H1 (cell line): ENCODE data around the gene P4HA3. TPM values are rescaled to one million over a fixed set of nuclear protein-coding genes. Genes with fewer than 3 reads are reported as not detected.

Experiments
- CTCF ChIA-PET: fragments of 300-600 bp; sonication (Branson Sonifier 250); formaldehyde crosslinking; loops from one replicate; lab custom pipeline; 2021; ENCODE audit not compliant: partially characterized antibody; lab: Charles Lee
- POLR2A ChIA-PET: fragments of 300-600 bp; sonication (Branson Sonifier 250); formaldehyde crosslinking; loops from one replicate; lab custom pipeline; 2021; ENCODE audit warnings: inconsistent platforms; ENCODE audit not compliant: partially characterized antibody; lab: Charles Lee
- DNase-seq, 2 experiments: peaks; one replicate each; pipeline versions ENCODE4 v3.0.0 to v3.0.0-alpha.2; 2010 to 2022; ENCODE audit warnings: low spot score in 2 of 2, low read depth in 1 of 2, mixed read lengths in 1 of 2
- FAIRE-seq: peaks from 2 replicates; lab custom pipeline; 2011; peaks lifted over from hg19 to GRCh38; lab: Jason Lieb, UNC
- H2AFZ ChIP-seq: 2 replicates; pipeline ENCODE4 v1.8.1; 2012; ENCODE audit warnings: low read length, inconsistent platforms
- H2AK5ac ChIP-seq: 2 replicates; pipeline ENCODE4 v1.6.1; 2013; ENCODE audit warnings: low read depth, low read length
- H2BK120ac ChIP-seq: replicated peaks from 2 replicates; pipeline ENCODE3; 2013; ENCODE audit warnings: low read depth, low read length, inconsistent platforms
- H2BK12ac ChIP-seq: 2 replicates; pipeline ENCODE4 v1.6.1; 2013; ENCODE audit warnings: low read depth, low read length
- H2BK15ac ChIP-seq: 2 replicates; pipeline ENCODE4 v1.6.1; 2013; ENCODE audit warnings: low read length
- H2BK20ac ChIP-seq: 2 replicates; pipeline ENCODE4 v1.6.1; 2013; ENCODE audit warnings: low read length
- H2BK5ac ChIP-seq: 2 replicates; pipeline ENCODE4 v1.6.1; 2013; ENCODE audit warnings: low read depth, low read length
- H3K14ac ChIP-seq: 2 replicates; pipeline ENCODE4 v1.6.1; 2013; ENCODE audit warnings: inconsistent platforms; ENCODE audit not compliant: insufficient read length
- H3K18ac ChIP-seq: 2 replicates; pipeline ENCODE4 v1.6.1; 2013; ENCODE audit warnings: low read length; ENCODE audit errors: extremely low read depth
- H3K23ac ChIP-seq: 2 replicates; pipeline ENCODE4 v1.6.1; 2013; ENCODE audit warnings: inconsistent platforms; ENCODE audit not compliant: insufficient read length
- H3K23me2 ChIP-seq: 2 replicates; pipeline ENCODE4 v1.6.1; 2013; ENCODE audit warnings: low read depth, low read length
- H3K27ac ChIP-seq: 2 replicates; pipeline ENCODE4 v1.6.1; 2011; ENCODE audit warnings: low read depth, low read length, inconsistent platforms
- H3K27me3 ChIP-seq, 4 experiments: replicated peaks in 1 of 4; 1 replicate in 1 of 4; 2 replicates in 3 of 4; pipeline versions ENCODE4 v1.6.1 to v1.8.1; 2011 to 2013; ENCODE audit warnings: low read length in 3 of 4, mild to moderate bottlenecking in 3 of 4, inconsistent platforms in 2 of 4, mixed read lengths in 2 of 4, moderate library complexity in 1 of 4; ENCODE audit not compliant: control insufficient read depth in 3 of 4, insufficient read depth in 3 of 4; ENCODE audit errors: extremely low read depth in 1 of 4
- H3K36me3 ChIP-seq, 4 experiments: 2 replicates each; pipeline versions ENCODE4 v1.6.1 to v1.8.1; 2011 to 2013; ENCODE audit warnings: mild to moderate bottlenecking in 4 of 4, low read length in 3 of 4, moderate library complexity in 2 of 4, control low read depth in 1 of 4, inconsistent platforms in 1 of 4; ENCODE audit not compliant: insufficient read depth in 4 of 4, control insufficient read depth in 2 of 4
- H3K4ac ChIP-seq: replicated peaks from 2 replicates; pipeline ENCODE3; 2013; ENCODE audit warnings: low read length, low read depth, mixed read lengths, inconsistent platforms; ENCODE audit not compliant: insufficient read length
- H3K4me1 ChIP-seq, 4 experiments: replicated peaks in 1 of 4; 1 replicate in 1 of 4; 2 replicates in 3 of 4; pipeline versions ENCODE4 v1.6.1 to v1.8.1; 2011 to 2013; ENCODE audit warnings: low read length in 3 of 4, inconsistent platforms in 2 of 4, mixed read lengths in 1 of 4; ENCODE audit not compliant: insufficient read depth in 4 of 4, control insufficient read depth in 3 of 4
- H3K4me2 ChIP-seq, 2 experiments: 2 replicates each; pipeline versions ENCODE4 v1.6.1 to v1.8.1; 2011 to 2013; ENCODE audit warnings: low read depth in 2 of 2, low read length in 2 of 2, control low read depth in 1 of 2, inconsistent platforms in 1 of 2, mild to moderate bottlenecking in 1 of 2; ENCODE audit not compliant: insufficient read depth in 1 of 2
- H3K4me3 ChIP-seq, 4 experiments: fragments of 200-600, 300-600 bp in 1 of 4; sonication (generic), shearing (Covaris generic), sonication (Bioruptor Twin) in 1 of 4; 2 replicates each; pipeline versions ENCODE4 v1.5.1 to v1.8.1; 2011 to 2016; ENCODE audit warnings: low read length in 4 of 4, low read depth in 3 of 4, control low read depth in 2 of 4, inconsistent platforms in 2 of 4, mild to moderate bottlenecking in 2 of 4, mixed read lengths in 1 of 4, moderate library complexity in 1 of 4; ENCODE audit not compliant: insufficient read depth in 2 of 4; ENCODE audit errors: extremely low read depth in 1 of 4
- H3K56ac ChIP-seq: replicated peaks from 2 replicates; pipeline ENCODE3; 2013; ENCODE audit warnings: low read depth, mild to moderate bottlenecking, mixed read lengths, low read length, inconsistent platforms; ENCODE audit not compliant: insufficient read length
- H3K79me1 ChIP-seq: 2 replicates; pipeline ENCODE4 v1.6.1; 2013; ENCODE audit warnings: low read depth, low read length, control low read depth
- H3K79me2 ChIP-seq, 2 experiments: 2 replicates each; pipeline versions ENCODE4 v1.6.1 to v1.8.1; 2012 to 2013; ENCODE audit warnings: low read length in 2 of 2, mild to moderate bottlenecking in 2 of 2, inconsistent platforms in 1 of 2; ENCODE audit not compliant: insufficient read depth in 2 of 2, control insufficient read depth in 1 of 2
- H3K9ac ChIP-seq, 4 experiments: replicated peaks in 1 of 4; 1 replicate in 1 of 4; 2 replicates in 3 of 4; pipeline versions ENCODE4 v1.6.1 to v1.8.1; 2011 to 2013; ENCODE audit warnings: low read depth in 3 of 4, low read length in 3 of 4, control low read depth in 2 of 4, mild to moderate bottlenecking in 2 of 4, moderate library complexity in 2 of 4, inconsistent platforms in 1 of 4; ENCODE audit errors: extremely low read depth in 1 of 4
- H3K9me3 ChIP-seq, 2 experiments: 2 replicates each; pipeline versions ENCODE4 v1.6.1 to v1.8.1; 2012 to 2013; ENCODE audit warnings: mild to moderate bottlenecking in 2 of 2, moderate library complexity in 2 of 2, control low read depth in 1 of 2, inconsistent platforms in 1 of 2, low read depth in 1 of 2, low read length in 1 of 2, mixed read lengths in 1 of 2; ENCODE audit not compliant: insufficient read depth in 2 of 2
- H4K20me1 ChIP-seq, 2 experiments: replicated peaks in 1 of 2; 2 replicates each; pipeline versions ENCODE3 to v1.8.1; 2011 to 2013; ENCODE audit warnings: inconsistent platforms in 2 of 2, low read length in 2 of 2, mild to moderate bottlenecking in 1 of 2; ENCODE audit not compliant: insufficient read depth in 2 of 2, control insufficient read depth in 1 of 2
- H4K5ac ChIP-seq: 2 replicates; pipeline ENCODE4 v1.6.1; 2013; ENCODE audit warnings: low read length, low read depth, mixed read lengths, inconsistent platforms; ENCODE audit not compliant: insufficient read length
- H4K8ac ChIP-seq: 2 replicates; pipeline ENCODE4 v1.8.0; 2013; ENCODE audit warnings: mild to moderate bottlenecking, moderate library complexity, low read length, inconsistent platforms; ENCODE audit not compliant: insufficient read depth; ENCODE audit errors: extremely low read depth
- H4K91ac ChIP-seq: replicated peaks from 2 replicates; pipeline ENCODE3; 2013; ENCODE audit warnings: low read length, mixed read lengths, inconsistent platforms; ENCODE audit not compliant: insufficient read length
- CBX8 ChIP-seq: fragments of 300-800, 300-1000 bp; sonication (generic); IDR thresholded peaks from 2 replicates; pipeline ENCODE4 v1.7.1; 2016; ENCODE audit warnings: low read depth, low read length, borderline replicate concordance
- MAFK ChIP-seq: IDR thresholded peaks from 2 replicates; pipeline ENCODE4 v1.6.1; 2012; ENCODE audit warnings: low read depth, mild to moderate bottlenecking, improper control_type of control experiment, low read length
- TBP ChIP-seq: IDR thresholded peaks from 2 replicates; pipeline ENCODE4 v1.6.1; 2011; ENCODE audit warnings: low read depth, low read length, improper control_type of control experiment
- polyA plus RNA-seq, 7 experiments: library from polyadenylated mRNA; depleted of rRNA in 3 of 7; stranded (reverse) in 5 of 7; unstranded in 2 of 7; fragments of >200 nt in 5 of 7; fragments of 200-250 nt in 2 of 7; gene quantifications; 1 replicate in 5 of 7; 2 replicates in 1 of 7; 4 replicates in 1 of 7; pipeline versions ENCODE4 v1.2.1 to v1.2.3, GENCODE V29; 2011 to 2013; ENCODE audit warnings: missing spikeins in 2 of 7, mixed read lengths in 2 of 7
- total RNA-seq: library from RNA; stranded (reverse); fragmentation: NEBNext Ultra II Directional; extraction: Animal tissue kit (Norgen Biotek cat#: 25700); gene quantifications from 2 replicates; pipeline ENCODE4 v1.2.1, GENCODE V29; 2021

Gene P4HA3
- total and polyA plus RNA-seq, 2 of the 8 experiments (the other 6 are each of a cell fraction or from before 2014, with no cell fraction given) = 0.06 TPM; not detected in 1

DNA sequence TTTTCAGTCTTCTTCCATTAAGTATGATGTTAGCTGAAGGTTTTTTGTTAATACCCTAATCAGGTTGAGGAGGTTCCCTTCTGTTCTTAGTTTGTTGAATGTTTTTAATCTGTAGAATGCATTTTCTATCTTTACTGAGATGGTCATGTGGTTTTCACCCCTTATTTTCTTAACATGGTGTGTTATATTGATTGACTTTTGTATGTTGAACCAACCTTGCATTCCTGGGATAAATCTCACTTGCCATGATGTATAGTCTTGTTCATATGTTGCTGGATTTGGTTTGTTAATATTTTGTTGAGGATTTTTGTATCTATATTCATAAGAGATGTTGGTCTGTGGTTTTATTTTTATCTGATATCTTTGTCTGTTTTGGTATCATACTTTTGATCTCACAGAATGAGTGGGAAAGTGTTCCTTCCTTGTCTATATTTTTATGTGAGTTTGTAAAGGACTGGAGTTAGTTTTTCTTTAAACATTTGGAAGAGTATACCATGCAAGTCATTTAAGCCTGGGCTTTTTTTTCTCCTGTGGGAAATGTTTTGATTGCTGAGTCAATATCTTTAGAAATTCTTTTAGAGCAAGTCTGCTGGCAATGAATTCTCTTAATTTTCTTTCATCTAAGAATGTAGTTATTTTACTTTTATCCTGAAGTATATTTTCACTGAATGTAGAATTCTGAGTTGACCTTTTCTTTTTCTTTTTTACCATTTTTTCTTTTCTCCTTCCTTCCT is 5.5 kb upstream of the P4HA3 start:
- H2BK120ac ChIP-seq = no peak overlapping the region
- DNase-seq = no peak
- peaks cover 2 to 6% (median 3%) of the 10 kb centered on the region in 4 experiments for H3K27me3 ChIP-seq
- no peak overlapping the region for H3K4ac ChIP-seq
- FAIRE-seq = no peak
- H3K23ac ChIP-seq = no peak overlapping the region
- H4K91ac ChIP-seq = no peak overlapping the region
- H4K20me1 ChIP-seq = no peaks in the 10 kb centered on the region
- no peak overlapping the region for H3K9ac ChIP-seq
- H2BK15ac ChIP-seq = no peak overlapping the region
- TF ChIP-seq TBP (no peak), MAFK (no peak), CBX8 (no peak)
- no peak overlapping the region for H3K4me2 ChIP-seq
- no peak overlapping the region for H2AK5ac ChIP-seq
- H3K14ac ChIP-seq = no peak overlapping the region
- H2BK5ac ChIP-seq = no peak overlapping the region
- H3K56ac ChIP-seq = no peak overlapping the region
- no peak overlapping the region for H2AFZ ChIP-seq
- H4K8ac ChIP-seq = no peak overlapping the region
- H3K27ac ChIP-seq = no peak overlapping the region
- no peaks in the 10 kb centered on the region for H3K36me3 ChIP-seq
- H3K18ac ChIP-seq = no peak overlapping the region
- H2BK20ac ChIP-seq = no peak overlapping the region
- H3K23me2 ChIP-seq = 0 out of 2 replicates have a peak, but pooled peaks cover under 1% of the 10 kb centered on the region
- H3K79me1 ChIP-seq = no peaks in the 10 kb centered on the region
- no peak overlapping the region for H4K5ac ChIP-seq
- ChIA-PET CTCF (interaction anchor here (0.8 to 1.4 kb wide), 3 partner anchors 19 to 61 kb away, joined by 3 to 4 read pairs (median 4); no protein-coding TSS in a partner anchor), POLR2A (no interaction called here)
- no peaks in the 10 kb centered on the region for H3K79me2 ChIP-seq
- no peak overlapping the region for H2BK12ac ChIP-seq
- no peaks in the 10 kb centered on the region; a peak in 1 of 4 replicates for H3K9me3 ChIP-seq
- no peak overlapping the region for H3K4me3 ChIP-seq
- no peaks in the 10 kb centered on the region for H3K4me1 ChIP-seq
